Memory B cell (primary cell): ENCODE data around the gene ERBB4.
"Not testable (repeated sequence)": the region's sequence is repeated elsewhere in the genome, so short reads cannot be mapped to it uniquely, and the experiment has no call there.

ENCODE experiments used
- ATAC-seq: fragments of 150-1000 bp; cut with Tn5 transposase; 2 replicates; pipeline ENCODE4 v1.10.0; 2021; ENCODE audit warnings: low read depth, mild to moderate bottlenecking, moderate library complexity
- DNase-seq, 2 donors: peaks; one replicate each; pipeline ENCODE4 v3.0.0; 2022; ENCODE audit warnings: low spot score in 2 of 2
- H3K27ac Mint-ChIP-seq: one replicate; pipeline ENCODE4 v1.8.0; 2022; ENCODE audit warnings: mild to moderate bottlenecking, moderate library complexity, mixed read lengths
- H3K27me3 Mint-ChIP-seq: one replicate; pipeline ENCODE4 v1.8.0; 2022; ENCODE audit warnings: mixed read lengths
- H3K36me3 Mint-ChIP-seq: one replicate; pipeline ENCODE4 v1.8.0; 2022; ENCODE audit warnings: mild to moderate bottlenecking, mixed read lengths
- H3K4me1 Mint-ChIP-seq: one replicate; pipeline ENCODE4 v1.8.0; 2022; ENCODE audit warnings: mixed read lengths
- H3K4me3 Mint-ChIP-seq: one replicate; pipeline ENCODE4 v1.8.0; 2022; ENCODE audit warnings: mild to moderate bottlenecking, moderate library complexity, mixed read lengths
- H3K9me3 Mint-ChIP-seq: one replicate; pipeline ENCODE4 v1.8.0; 2022; ENCODE audit warnings: mixed read lengths

The ERBB4 gene

GRCh38 chr2:212022966-212023365 lies 515.6 kb downstream of the ERBB4 start:
- Mint-ChIP-seq H3K27ac (no peak overlapping the region), H3K27me3 (no peaks in the 10 kb centered on the region), H3K4me3 (no peak overlapping the region), H3K36me3 (no peaks in the 10 kb centered on the region), H3K4me1 (no peaks in the 10 kb centered on the region), H3K9me3 (peaks cover 1% of the 10 kb centered on the region)
- ATAC-seq (no peak), DNase-seq (no peak)

GRCh38 chr2:212021947-212022346 lies 516.7 kb downstream of the ERBB4 start:
- H3K27ac Mint-ChIP-seq: no peak overlapping the region
- no peaks in the 10 kb centered on the region for H3K4me1 Mint-ChIP-seq
- no peak for ATAC-seq
- peaks cover 1% of the 10 kb centered on the region for H3K9me3 Mint-ChIP-seq
- DNase-seq: no peak
- no peaks in the 10 kb centered on the region for H3K27me3 Mint-ChIP-seq
- H3K36me3 Mint-ChIP-seq: no peaks in the 10 kb centered on the region
- no peak overlapping the region for H3K4me3 Mint-ChIP-seq

GRCh38 chr2:212015588-212015987 lies 523.0 kb downstream of the ERBB4 start:
- H3K27ac Mint-ChIP-seq: no peak overlapping the region
- H3K4me1 Mint-ChIP-seq: no peaks in the 10 kb centered on the region
- H3K4me3 Mint-ChIP-seq: no peak overlapping the region
- no peaks in the 10 kb centered on the region for H3K27me3 Mint-ChIP-seq
- DNase-seq (no peak), ATAC-seq (no peak)
- peaks cover 1% of the 10 kb centered on the region for H3K9me3 Mint-ChIP-seq
- no peaks in the 10 kb centered on the region for H3K36me3 Mint-ChIP-seq

- Mint-ChIP-seq H3K4me3 (no peak overlapping the region), H3K4me1 (no peaks in the 10 kb centered on the region), H3K27ac (no peak overlapping the region), H3K36me3 (no peaks in the 10 kb centered on the region), H3K27me3 (no peaks in the 10 kb centered on the region), H3K9me3 (no peaks in the 10 kb centered on the region)
- ATAC-seq (no peak), DNase-seq (no peak)
Measured at GRCh38 chr2:212013626-212014025, 525.0 kb downstream of the ERBB4 start.

- not testable (repeated sequence) for H3K4me1 Mint-ChIP-seq, DNase-seq, H3K9me3 Mint-ChIP-seq, H3K27me3 Mint-ChIP-seq, ATAC-seq, H3K27ac Mint-ChIP-seq, H3K4me3 Mint-ChIP-seq, H3K36me3 Mint-ChIP-seq
Measured at GRCh38 chr2:212010305-212010704, 528.3 kb downstream of the ERBB4 start.

- Mint-ChIP-seq H3K27me3 (no peaks in the 10 kb centered on the region), H3K4me1 (no peaks in the 10 kb centered on the region), H3K27ac (no peak overlapping the region), H3K9me3 (no peaks in the 10 kb centered on the region), H3K36me3 (no peaks in the 10 kb centered on the region), H3K4me3 (no peak overlapping the region)
- no peak for DNase-seq
- ATAC-seq: no peak
Measured at GRCh38 chr2:212007972-212008371, 530.6 kb downstream of the ERBB4 start.

GRCh38 chr2:212005085-212005671 lies 533.4 kb downstream of the ERBB4 start:
- DNase-seq: no peak
- no peak overlapping the region for H3K27ac Mint-ChIP-seq
- no peaks in the 10 kb centered on the region for H3K9me3 Mint-ChIP-seq
- H3K36me3 Mint-ChIP-seq: no peaks in the 10 kb centered on the region
- no peaks in the 10 kb centered on the region for H3K4me1 Mint-ChIP-seq
- H3K4me3 Mint-ChIP-seq: no peak overlapping the region
- no peaks in the 10 kb centered on the region for H3K27me3 Mint-ChIP-seq
- no peak for ATAC-seq

GRCh38 chr2:212001325-212001724 lies 537.3 kb downstream of the ERBB4 start:
- H3K27ac Mint-ChIP-seq: no peak overlapping the region
- DNase-seq: no peak
- H3K36me3 Mint-ChIP-seq: no peaks in the 10 kb centered on the region
- ATAC-seq: no peak
- no peaks in the 10 kb centered on the region for H3K4me1 Mint-ChIP-seq
- H3K4me3 Mint-ChIP-seq: no peak overlapping the region
- no peaks in the 10 kb centered on the region for H3K9me3 Mint-ChIP-seq
- no peaks in the 10 kb centered on the region for H3K27me3 Mint-ChIP-seq

GRCh38 chr2:211996857-211997256 lies 541.7 kb downstream of the ERBB4 start:
- H3K27ac Mint-ChIP-seq: no peak overlapping the region
- no peaks in the 10 kb centered on the region for H3K27me3 Mint-ChIP-seq
- no peak overlapping the region for H3K4me3 Mint-ChIP-seq
- no peak for ATAC-seq
- H3K4me1 Mint-ChIP-seq: no peaks in the 10 kb centered on the region
- no peaks in the 10 kb centered on the region for H3K9me3 Mint-ChIP-seq
- no peaks in the 10 kb centered on the region for H3K36me3 Mint-ChIP-seq
- DNase-seq: no peak

- ATAC-seq (no peak), DNase-seq (no peak)
- H3K9me3 Mint-ChIP-seq: peaks cover 1% of the 10 kb centered on the region
- H3K4me1 Mint-ChIP-seq: no peaks in the 10 kb centered on the region
- H3K27me3 Mint-ChIP-seq: no peaks in the 10 kb centered on the region
- H3K4me3 Mint-ChIP-seq: no peak overlapping the region
- H3K36me3 Mint-ChIP-seq: no peaks in the 10 kb centered on the region
- no peak overlapping the region for H3K27ac Mint-ChIP-seq
Measured at GRCh38 chr2:211994806-211995205, 543.8 kb downstream of the ERBB4 start.

GRCh38 chr2:211990335-211990734 lies 548.3 kb downstream of the ERBB4 start:
- no peaks in the 10 kb centered on the region for H3K4me1 Mint-ChIP-seq
- DNase-seq (no peak), ATAC-seq (no peak)
- peaks cover 1% of the 10 kb centered on the region for H3K9me3 Mint-ChIP-seq
- H3K4me3 Mint-ChIP-seq: no peak overlapping the region
- H3K27me3 Mint-ChIP-seq: no peaks in the 10 kb centered on the region
- H3K27ac Mint-ChIP-seq: no peak overlapping the region
- no peaks in the 10 kb centered on the region for H3K36me3 Mint-ChIP-seq

- no peaks in the 10 kb centered on the region for H3K27me3 Mint-ChIP-seq
- ATAC-seq (no peak), DNase-seq (no peak)
- H3K27ac Mint-ChIP-seq: no peak overlapping the region
- no peak overlapping the region for H3K4me3 Mint-ChIP-seq
- no peaks in the 10 kb centered on the region for H3K36me3 Mint-ChIP-seq
- no peaks in the 10 kb centered on the region for H3K4me1 Mint-ChIP-seq
- H3K9me3 Mint-ChIP-seq: no peaks in the 10 kb centered on the region
Measured at GRCh38 chr2:211986313-211986712, 552.3 kb downstream of the ERBB4 start.

GRCh38 chr2:211985393-211985792 lies 553.2 kb downstream of the ERBB4 start:
- Mint-ChIP-seq H3K36me3 (no peaks in the 10 kb centered on the region), H3K27ac (no peak overlapping the region)
- ATAC-seq: no peak

GRCh38 chr2:211982162-211982561 lies 556.4 kb downstream of the ERBB4 start:
- Mint-ChIP-seq H3K27ac (no peak overlapping the region), H3K4me3 (no peak overlapping the region), H3K9me3 (no peaks in the 10 kb centered on the region), H3K27me3 (no peaks in the 10 kb centered on the region), H3K36me3 (no peaks in the 10 kb centered on the region), H3K4me1 (no peaks in the 10 kb centered on the region)
- DNase-seq (no peak), ATAC-seq (no peak)

More at GRCh38 chr2:211985393-211985792, 553.2 kb downstream of the ERBB4 start:
- H3K4me3 Mint-ChIP-seq: no peak overlapping the region
- DNase-seq: no peak
- no peaks in the 10 kb centered on the region for H3K9me3 Mint-ChIP-seq
- no peaks in the 10 kb centered on the region for H3K27me3 Mint-ChIP-seq
- no peaks in the 10 kb centered on the region for H3K4me1 Mint-ChIP-seq

GRCh38 chr2:211981451-211981850 lies 557.2 kb downstream of the ERBB4 start:
- Mint-ChIP-seq H3K27me3 (no peaks in the 10 kb centered on the region), H3K4me3 (no peak overlapping the region), H3K36me3 (no peaks in the 10 kb centered on the region), H3K4me1 (no peaks in the 10 kb centered on the region), H3K27ac (no peak overlapping the region), H3K9me3 (no peaks in the 10 kb centered on the region)
- no peak for DNase-seq
- ATAC-seq: no peak
